ENCODE results near the gene MAD1L1. TPM values are rescaled to one million over a fixed set of nuclear protein-coding genes. Genes with fewer than 3 reads are reported as not detected.

The MAD1L1 gene
- total and polyA plus RNA-seq, 2 of the 8 experiments (the other 6 are each of a cell fraction or from before 2014, with no cell fraction given), result 40.4 to 44.6 TPM

DNA sequence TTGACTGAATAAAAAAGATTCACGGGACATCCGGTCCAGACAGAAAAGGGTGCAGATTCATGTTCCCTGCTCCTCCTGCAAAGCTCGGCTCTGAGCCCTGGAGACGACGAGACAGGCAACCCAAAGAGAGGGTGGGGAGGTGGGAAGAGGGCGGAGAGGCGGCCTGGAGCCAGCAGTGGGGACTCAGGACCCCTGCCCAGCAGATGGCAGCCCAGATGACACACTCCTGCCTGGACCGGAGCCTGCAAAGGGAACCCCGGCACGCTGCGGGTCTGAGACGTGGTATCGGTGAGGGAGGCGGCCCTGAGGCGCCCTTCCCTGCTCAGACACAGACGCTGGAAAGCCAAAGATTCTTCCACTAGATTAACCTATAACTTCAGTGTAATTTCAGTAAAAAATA, 311.9 kb downstream of the MAD1L1 start:
- Histone ChIP-seq H2AK5ac (ENCODE audit: low read depth, low read length) (no peak overlapping the region), H3K14ac (ENCODE audit: insufficient read length) (no peak overlapping the region), H2BK20ac (ENCODE audit: low read length) (no peak overlapping the region), H2BK15ac (ENCODE audit: low read length) (no peak overlapping the region), H3K4ac (replicated peaks; ENCODE audit: insufficient read length, low read depth, low read length) (no peak overlapping the region), H3K79me2 (ENCODE audit: control insufficient read depth in 1 of 2, insufficient read depth in 2 of 2, low read length in 2 of 2) (no peaks in the 10 kb centered on the region), H3K4me1 (replicated peaks in 1 of 4; ENCODE audit: control insufficient read depth in 3 of 4, insufficient read depth in 4 of 4, low read length in 3 of 4) (no peaks in the 10 kb centered on the region; a peak in 1 of 7 replicates), H3K79me1 (ENCODE audit: low read depth, low read length) (no peaks in the 10 kb centered on the region; the same call in 1 of the 2 replicates), H3K23me2 (ENCODE audit: low read depth, low read length) (no peaks in the 10 kb centered on the region), H2AFZ (ENCODE audit: low read length) (no peak overlapping the region), H3K18ac (ENCODE audit: extremely low read depth, low read length) (no peak overlapping the region), H4K8ac (ENCODE audit: extremely low read depth, insufficient read depth, low read length) (no peak overlapping the region), H3K23ac (ENCODE audit: insufficient read length) (no peak overlapping the region), H3K27ac (ENCODE audit: low read depth, low read length) (no peak overlapping the region), H2BK120ac (replicated peaks; ENCODE audit: low read depth, low read length) (no peak overlapping the region), H3K9me3 (ENCODE audit: insufficient read depth in 2 of 2, low read depth in 1 of 2, low read length in 1 of 2) (no peaks in the 10 kb centered on the region), H3K27me3 (replicated peaks in 1 of 4; ENCODE audit: control insufficient read depth in 3 of 4, extremely low read depth in 1 of 4, insufficient read depth in 3 of 4, low read length in 3 of 4) (no peaks in the 10 kb centered on the region), H3K9ac (replicated peaks in 1 of 4; ENCODE audit: extremely low read depth in 1 of 4, low read depth in 3 of 4, low read length in 3 of 4) (no peak overlapping the region), H4K5ac (ENCODE audit: insufficient read length, low read depth, low read length) (no peak overlapping the region), H3K4me2 (ENCODE audit: insufficient read depth in 1 of 2, low read depth in 2 of 2, low read length in 2 of 2) (no peak overlapping the region), H4K91ac (replicated peaks; ENCODE audit: insufficient read length, low read length) (no peak overlapping the region), H3K36me3 (ENCODE audit: control insufficient read depth in 2 of 4, insufficient read depth in 4 of 4, low read length in 3 of 4) (no peaks in the 10 kb centered on the region; a peak in 1 of 8 replicates), H4K20me1 (replicated peaks in 1 of 2; ENCODE audit: control insufficient read depth in 1 of 2, insufficient read depth in 2 of 2, low read length in 2 of 2) (peaks cover under 1 to 8% of the 10 kb centered on the region in 2 experiments), H3K56ac (replicated peaks; ENCODE audit: insufficient read length, low read depth, low read length) (no peak overlapping the region), H2BK12ac (ENCODE audit: low read depth, low read length) (no peak overlapping the region), H3K4me3 (ENCODE audit: extremely low read depth in 1 of 4, insufficient read depth in 2 of 4, low read depth in 3 of 4, low read length in 4 of 4) (no peak overlapping the region), H2BK5ac (ENCODE audit: low read depth, low read length) (no peak overlapping the region)
- FAIRE-seq (no peak), DNase-seq (ENCODE audit: low read depth in 1 of 2, low spot score in 2 of 2) (no peak)
- CTCF ChIA-PET (ENCODE audit: partially characterized antibody), result interaction anchor here (0.9 kb wide), 1 partner anchor 111 kb away, joined by 4 read pairs; no protein-coding TSS in a partner anchor
- POLR2A ChIA-PET (ENCODE audit: partially characterized antibody), result no interaction called here
- 82% methylated on average over 15 of the region's 16 CpGs; no CpG with 5 or more reads in 1 of the 2 experiments for WGBS, 2 experiments (ENCODE audit: extremely low coverage in 1 of 2, insufficient coverage in 1 of 2, insufficient read length in 1 of 2, insufficient replicate concordance in 2 of 2, low coverage in 1 of 2, low lambda C conversion rate in 2 of 2, missing lambda C conversion rate in 1 of 2)
- TF ChIP-seq TCF12 (IDR thresholded peaks at IDR 0.05; ENCODE audit: low read depth, low read length) (no peak), BRCA1 (IDR thresholded peaks at IDR 0.05; ENCODE audit: low read depth, low read length) (no peak), SP1 (IDR thresholded peaks at IDR 0.05; ENCODE audit: low read depth, low read length) (no peak), ZNF274 (IDR thresholded peaks at IDR 0.05; ENCODE audit: borderline replicate concordance, extremely low read depth, low read length) (no peak), PHF8 (conservative IDR thresholded peaks at IDR 0.05; ENCODE audit: low read depth, low read length) (no peak), TBP (IDR thresholded peaks at IDR 0.05; ENCODE audit: low read depth, low read length) (no peak), CTBP2 (IDR thresholded peaks at IDR 0.05; ENCODE audit: borderline replicate concordance, insufficient read depth, insufficient read length, low read length) (no peak), MAFK (IDR thresholded peaks at IDR 0.05; ENCODE audit: low read depth, low read length) (no peak), EZH2 (IDR thresholded peaks at IDR 0.05; ENCODE audit: low read depth, low read length, severe bottlenecking) (no peak), KDM5A (IDR thresholded peaks at IDR 0.05; ENCODE audit: low read length) (no peak), RBBP5 (IDR thresholded peaks at IDR 0.05; ENCODE audit: borderline replicate concordance, low read depth, low read length) (no peak), SP4 (IDR thresholded peaks at IDR 0.05; ENCODE audit: low read length) (no peak)
- TF ChIP-seq, protein P1, sequence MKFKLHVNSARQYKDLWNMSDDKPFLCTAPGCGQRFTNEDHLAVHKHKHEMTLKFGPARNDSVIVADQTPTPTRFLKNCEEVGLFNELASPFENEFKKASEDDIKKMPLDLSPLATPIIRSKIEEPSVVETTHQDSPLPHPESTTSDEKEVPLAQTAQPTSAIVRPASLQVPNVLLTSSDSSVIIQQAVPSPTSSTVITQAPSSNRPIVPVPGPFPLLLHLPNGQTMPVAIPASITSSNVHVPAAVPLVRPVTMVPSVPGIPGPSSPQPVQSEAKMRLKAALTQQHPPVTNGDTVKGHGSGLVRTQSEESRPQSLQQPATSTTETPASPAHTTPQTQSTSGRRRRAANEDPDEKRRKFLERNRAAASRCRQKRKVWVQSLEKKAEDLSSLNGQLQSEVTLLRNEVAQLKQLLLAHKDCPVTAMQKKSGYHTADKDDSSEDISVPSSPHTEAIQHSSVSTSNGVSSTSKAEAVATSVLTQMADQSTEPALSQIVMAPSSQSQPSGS (IDR thresholded peaks at IDR 0.05; ENCODE audit: low read length), result no peak
